ENCODE measurements around the gene EAPP.

DNA sequence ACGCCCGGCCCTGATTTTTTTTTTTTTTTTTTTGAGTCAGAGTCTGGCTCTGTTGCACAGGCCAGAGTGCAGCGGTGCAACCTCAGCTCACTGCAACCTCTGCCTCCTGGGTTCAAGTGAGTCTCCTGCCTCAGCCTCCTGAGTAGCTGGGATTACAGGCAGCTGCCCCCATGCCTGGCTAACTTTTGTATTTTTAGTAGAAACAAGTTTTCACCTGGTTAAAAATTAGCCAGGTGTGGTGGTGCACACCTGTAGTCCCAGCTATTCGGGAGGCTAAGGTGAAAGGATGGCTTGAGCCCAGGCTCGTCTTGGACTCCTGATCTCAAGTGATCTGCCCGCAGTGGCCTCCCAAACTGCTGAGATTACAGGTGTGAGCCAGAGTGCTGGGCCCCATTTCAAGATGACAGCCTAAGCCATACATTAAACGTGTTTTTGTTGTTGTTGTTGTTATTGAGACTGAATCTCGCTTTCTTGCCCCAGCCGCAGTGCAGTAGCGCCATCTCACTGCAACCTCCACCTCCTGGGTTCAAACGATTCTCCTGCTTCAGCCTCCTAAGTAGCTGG, 42.7 kb upstream of the EAPP start:
- TF ChIP-seq, protein P1, sequence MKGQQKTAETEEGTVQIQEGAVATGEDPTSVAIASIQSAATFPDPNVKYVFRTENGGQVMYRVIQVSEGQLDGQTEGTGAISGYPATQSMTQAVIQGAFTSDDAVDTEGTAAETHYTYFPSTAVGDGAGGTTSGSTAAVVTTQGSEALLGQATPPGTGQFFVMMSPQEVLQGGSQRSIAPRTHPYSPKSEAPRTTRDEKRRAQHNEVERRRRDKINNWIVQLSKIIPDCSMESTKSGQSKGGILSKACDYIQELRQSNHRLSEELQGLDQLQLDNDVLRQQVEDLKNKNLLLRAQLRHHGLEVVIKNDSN (IDR thresholded peaks at IDR 0.05), result no peak
- TF ChIP-seq, protein P2, sequence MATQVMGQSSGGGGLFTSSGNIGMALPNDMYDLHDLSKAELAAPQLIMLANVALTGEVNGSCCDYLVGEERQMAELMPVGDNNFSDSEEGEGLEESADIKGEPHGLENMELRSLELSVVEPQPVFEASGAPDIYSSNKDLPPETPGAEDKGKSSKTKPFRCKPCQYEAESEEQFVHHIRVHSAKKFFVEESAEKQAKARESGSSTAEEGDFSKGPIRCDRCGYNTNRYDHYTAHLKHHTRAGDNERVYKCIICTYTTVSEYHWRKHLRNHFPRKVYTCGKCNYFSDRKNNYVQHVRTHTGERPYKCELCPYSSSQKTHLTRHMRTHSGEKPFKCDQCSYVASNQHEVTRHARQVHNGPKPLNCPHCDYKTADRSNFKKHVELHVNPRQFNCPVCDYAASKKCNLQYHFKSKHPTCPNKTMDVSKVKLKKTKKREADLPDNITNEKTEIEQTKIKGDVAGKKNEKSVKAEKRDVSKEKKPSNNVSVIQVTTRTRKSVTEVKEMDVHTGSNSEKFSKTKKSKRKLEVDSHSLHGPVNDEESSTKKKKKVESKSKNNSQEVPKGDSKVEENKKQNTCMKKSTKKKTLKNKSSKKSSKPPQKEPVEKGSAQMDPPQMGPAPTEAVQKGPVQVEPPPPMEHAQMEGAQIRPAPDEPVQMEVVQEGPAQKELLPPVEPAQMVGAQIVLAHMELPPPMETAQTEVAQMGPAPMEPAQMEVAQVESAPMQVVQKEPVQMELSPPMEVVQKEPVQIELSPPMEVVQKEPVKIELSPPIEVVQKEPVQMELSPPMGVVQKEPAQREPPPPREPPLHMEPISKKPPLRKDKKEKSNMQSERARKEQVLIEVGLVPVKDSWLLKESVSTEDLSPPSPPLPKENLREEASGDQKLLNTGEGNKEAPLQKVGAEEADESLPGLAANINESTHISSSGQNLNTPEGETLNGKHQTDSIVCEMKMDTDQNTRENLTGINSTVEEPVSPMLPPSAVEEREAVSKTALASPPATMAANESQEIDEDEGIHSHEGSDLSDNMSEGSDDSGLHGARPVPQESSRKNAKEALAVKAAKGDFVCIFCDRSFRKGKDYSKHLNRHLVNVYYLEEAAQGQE (IDR thresholded peaks at IDR 0.05; ENCODE audit: low read depth), result no peak
- TF ChIP-seq EP300 (IDR thresholded peaks at IDR 0.05; ENCODE audit: borderline replicate concordance) (no peak), RAD21 (IDR thresholded peaks at IDR 0.05; ENCODE audit: low read depth) (no peak), ZBTB7A (IDR thresholded peaks at IDR 0.05; ENCODE audit: low read depth) (no peak)

Data from Ishikawa (cell line).